Breast epithelium (tissue), 3 donors: Measurements from ENCODE around the gene SF3B4.

ENCODE experiments used
- POLR2A ChIP-seq: fragments of 450-650 bp; IDR thresholded peaks from one replicate; pipeline ENCODE4 v1.6.1; 2016; ENCODE audit warnings: antibody characterized with exemption, mild to moderate bottlenecking, moderate library complexity
- POLR2AphosphoS5 ChIP-seq, 3 donors: sonication (generic); formaldehyde crosslinking; IDR thresholded peaks; one replicate each; pipeline ENCODE4 v1.6.1; 2017; ENCODE audit warnings: antibody characterized with exemption in 3 of 3
- TF ChIP-seq, protein P1 (sequence below), 3 donors: fragments of 450-650 bp; IDR thresholded peaks; one replicate each; pipeline ENCODE4 v1.5.1; 2016 to 2017; ENCODE audit warnings: antibody characterized with exemption in 3 of 3, mild to moderate bottlenecking in 3 of 3, moderate library complexity in 3 of 3

DNA sequence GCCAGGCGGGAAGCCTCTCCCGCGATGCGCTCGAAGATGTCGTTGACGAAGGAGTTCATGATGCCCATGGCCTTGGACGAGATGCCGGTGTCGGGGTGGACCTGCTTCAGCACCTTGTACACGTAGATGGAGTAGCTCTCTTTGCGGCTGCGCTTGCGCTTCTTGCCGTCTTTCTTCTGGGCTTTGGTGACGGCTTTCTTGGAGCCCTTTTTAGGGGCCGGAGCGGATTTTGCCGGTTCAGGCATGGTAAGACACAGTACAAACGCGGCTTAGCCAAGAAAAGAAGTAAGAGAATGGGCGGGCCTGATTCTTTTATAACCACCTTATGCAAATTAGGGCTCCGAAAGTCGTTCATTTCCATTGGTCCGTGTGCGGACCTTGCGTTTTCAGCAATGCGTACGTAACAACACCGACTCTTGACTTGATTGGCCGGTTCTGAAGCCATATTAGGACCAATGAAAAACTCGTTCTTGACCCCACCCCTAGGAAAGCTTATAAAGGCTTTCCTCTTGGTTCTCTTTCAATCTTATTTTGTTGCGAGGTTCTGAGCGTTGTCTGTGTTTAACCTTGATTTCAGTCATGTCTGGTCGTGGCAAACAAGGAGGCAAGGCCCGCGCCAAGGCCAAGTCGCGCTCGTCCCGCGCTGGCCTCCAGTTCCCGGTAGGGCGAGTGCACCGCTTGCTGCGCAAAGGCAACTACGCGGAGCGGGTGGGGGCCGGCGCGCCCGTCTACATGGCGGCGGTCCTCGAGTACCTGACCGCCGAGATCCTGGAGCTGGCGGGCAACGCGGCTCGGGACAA, 41.0 kb downstream of the SF3B4 start:
- TF ChIP-seq, protein P1, sequence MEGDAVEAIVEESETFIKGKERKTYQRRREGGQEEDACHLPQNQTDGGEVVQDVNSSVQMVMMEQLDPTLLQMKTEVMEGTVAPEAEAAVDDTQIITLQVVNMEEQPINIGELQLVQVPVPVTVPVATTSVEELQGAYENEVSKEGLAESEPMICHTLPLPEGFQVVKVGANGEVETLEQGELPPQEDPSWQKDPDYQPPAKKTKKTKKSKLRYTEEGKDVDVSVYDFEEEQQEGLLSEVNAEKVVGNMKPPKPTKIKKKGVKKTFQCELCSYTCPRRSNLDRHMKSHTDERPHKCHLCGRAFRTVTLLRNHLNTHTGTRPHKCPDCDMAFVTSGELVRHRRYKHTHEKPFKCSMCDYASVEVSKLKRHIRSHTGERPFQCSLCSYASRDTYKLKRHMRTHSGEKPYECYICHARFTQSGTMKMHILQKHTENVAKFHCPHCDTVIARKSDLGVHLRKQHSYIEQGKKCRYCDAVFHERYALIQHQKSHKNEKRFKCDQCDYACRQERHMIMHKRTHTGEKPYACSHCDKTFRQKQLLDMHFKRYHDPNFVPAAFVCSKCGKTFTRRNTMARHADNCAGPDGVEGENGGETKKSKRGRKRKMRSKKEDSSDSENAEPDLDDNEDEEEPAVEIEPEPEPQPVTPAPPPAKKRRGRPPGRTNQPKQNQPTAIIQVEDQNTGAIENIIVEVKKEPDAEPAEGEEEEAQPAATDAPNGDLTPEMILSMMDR (IDR thresholded peaks at IDR 0.05), result peak in 2 of 3 donors; percentile 8 to 31
- TF ChIP-seq POLR2A (peak; percentile 99), POLR2AphosphoS5 (IDR thresholded peaks at IDR 0.05) (peak; percentile 100)
